Measurements from ENCODE around the gene FRMPD4.

The FRMPD4 gene

DNA sequence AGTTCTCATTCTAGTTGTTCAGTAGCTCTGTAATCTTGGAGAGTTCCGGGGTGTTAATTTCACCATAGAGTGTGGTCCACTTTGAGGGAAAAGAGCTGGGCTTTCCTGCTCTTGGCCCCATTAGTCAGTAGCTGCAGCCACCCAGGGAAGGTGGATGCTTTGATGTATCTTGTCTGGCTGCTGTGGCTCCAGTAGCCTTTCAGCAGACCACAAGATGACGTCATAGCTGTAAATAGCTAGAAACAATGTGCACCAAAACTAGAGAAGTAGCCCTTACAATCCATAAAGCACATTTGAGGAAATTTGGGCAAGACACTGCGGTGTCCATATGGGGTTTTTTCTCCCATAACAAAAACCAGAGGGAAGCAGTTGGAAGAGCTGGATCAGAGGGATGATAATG is 620.0 kb downstream of the FRMPD4 start:
- no peak for DNase-seq (ENCODE audit: low read depth in 2 of 2)

DNA sequence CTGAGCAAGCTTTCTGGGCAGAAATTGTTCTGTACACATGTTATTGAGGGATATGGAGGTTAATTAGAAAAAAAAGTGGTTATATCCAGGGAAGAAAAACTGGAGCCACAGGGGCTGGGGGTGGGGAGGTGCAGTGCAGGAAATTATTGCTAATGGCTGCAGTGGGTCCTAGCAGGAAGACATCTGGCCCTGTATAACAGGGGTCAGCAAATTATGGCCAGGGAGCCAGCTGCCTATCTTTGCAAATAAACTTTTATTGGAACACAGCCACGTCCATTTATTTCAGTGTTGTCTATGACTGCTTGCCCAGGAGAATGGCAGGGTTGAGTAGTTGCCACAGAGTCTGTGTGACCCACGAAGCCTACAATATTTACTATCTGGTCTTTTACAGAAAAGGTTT is 629.6 kb downstream of the FRMPD4 start:
- no peak for DNase-seq (ENCODE audit: low read depth in 2 of 2)

DNA sequence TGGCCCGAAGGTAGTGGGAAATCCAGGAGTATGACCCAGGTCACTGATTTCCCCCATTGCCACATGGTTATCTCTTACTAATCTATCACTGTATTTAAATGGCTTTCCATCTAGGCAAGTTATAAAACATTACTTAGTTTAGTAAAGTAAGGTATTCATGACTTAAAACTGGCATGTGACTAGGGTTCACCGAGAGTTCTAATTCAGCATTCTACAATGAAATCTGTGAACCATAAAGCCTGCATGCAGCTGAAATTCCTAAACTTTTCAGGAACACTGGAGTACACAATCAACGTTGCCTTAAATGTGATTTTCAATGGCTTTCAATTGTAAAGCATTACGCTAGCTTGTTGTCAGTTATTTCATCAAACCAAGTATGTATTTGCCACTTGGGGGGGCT is 630.2 kb downstream of the FRMPD4 start:
- no peak for DNase-seq (ENCODE audit: low read depth in 2 of 2)

DNA sequence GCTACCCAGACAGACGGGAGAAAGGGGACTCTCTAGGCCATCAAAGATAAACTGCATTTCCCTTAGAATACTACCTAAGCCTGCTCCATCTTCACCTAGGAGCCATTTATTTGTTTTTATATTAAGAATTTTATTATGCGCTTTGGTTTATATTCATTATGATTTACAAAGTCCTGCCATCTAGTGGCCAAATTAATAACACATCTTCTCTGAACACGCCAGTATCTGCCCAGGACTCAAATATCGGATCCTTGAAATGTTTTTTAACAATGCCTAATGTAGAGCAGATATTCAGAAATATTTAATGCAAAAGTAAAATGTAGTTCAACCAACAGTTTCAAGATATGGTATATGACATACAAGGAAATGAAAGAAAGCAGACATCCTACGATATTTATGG is 632.2 kb downstream of the FRMPD4 start:
- DNase-seq (ENCODE audit: low read depth in 2 of 2): no peak

DNA sequence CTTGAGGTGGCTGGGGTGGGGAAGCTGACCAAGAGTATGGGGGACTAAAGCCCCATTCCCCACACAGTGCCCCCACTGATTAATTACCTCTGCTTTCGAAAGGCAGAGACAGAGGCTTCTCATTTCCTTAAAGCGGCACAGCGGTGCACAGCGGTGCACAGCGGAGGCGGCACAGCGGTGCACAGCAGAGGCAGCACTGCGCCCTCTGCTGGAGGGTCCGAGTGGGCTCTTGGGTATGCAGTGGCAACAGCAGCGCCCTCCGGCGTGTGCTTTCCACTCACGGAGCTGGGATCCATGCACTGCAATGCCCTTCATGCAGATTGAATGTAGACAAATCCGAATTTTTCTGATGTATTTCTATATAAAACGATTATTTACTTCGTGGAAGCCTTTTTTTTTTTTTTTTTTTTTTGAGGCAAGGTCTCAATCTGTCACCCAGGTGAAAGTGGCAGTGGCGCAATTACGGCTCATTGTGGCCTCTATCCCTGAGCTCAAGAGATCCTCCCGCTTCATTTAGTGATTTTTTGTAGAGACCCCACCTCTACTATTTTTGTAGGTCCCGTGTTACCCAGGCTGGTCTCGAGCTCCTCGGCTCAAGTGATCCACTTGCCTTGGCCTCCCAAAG is 633.3 kb downstream of the FRMPD4 start:
- DNase-seq (ENCODE audit: low read depth in 2 of 2): no peak

Measured in fibroblast of skin of left quadriceps (primary cell).